Measurements from ENCODE around the gene COX11.
A peak's percentile ranks its signal among the peaks of the same experiment; 100 is the strongest.

Gene COX11, protein sequence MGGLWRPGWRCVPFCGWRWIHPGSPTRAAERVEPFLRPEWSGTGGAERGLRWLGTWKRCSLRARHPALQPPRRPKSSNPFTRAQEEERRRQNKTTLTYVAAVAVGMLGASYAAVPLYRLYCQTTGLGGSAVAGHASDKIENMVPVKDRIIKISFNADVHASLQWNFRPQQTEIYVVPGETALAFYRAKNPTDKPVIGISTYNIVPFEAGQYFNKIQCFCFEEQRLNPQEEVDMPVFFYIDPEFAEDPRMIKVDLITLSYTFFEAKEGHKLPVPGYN

DNA sequence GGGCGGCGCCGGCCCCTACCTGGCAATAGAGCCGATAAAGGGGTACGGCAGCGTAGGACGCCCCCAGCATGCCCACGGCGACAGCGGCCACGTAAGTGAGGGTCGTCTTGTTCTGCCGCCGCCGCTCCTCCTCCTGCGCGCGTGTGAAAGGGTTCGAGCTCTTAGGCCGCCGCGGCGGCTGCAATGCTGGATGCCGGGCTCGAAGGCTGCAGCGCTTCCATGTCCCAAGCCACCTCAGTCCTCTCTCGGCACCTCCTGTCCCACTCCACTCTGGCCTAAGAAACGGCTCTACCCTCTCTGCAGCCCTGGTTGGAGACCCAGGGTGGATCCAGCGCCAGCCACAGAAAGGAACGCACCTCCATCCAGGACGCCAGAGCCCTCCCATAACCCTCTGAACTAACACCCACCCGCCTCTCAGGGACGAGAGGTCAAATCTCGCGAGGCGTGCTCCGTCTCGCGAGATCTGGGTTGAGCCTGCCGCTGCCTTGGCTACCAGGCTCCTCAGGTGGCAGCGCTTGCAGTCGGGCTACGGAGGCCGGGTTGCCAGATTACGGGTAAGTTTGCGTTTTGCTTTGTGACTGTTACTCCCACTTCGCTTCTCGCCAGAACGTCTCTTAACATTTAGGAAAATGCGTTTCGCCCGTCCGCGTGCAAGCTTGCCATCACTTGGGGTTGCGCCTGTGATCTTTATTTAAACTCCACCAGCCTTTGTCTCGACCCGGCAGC is at the start of gene COX11, which contains the start of gene STXBP4:
COX11 (minus strand) TSS at position 393 of the 726 bp plus-strand sequence; CDS start at position 385, 8 bp downstream.
STXBP4 (plus strand) TSS at position 504 of the 726 bp plus-strand sequence. CDS start 17,455 bp downstream, outside the sequence.
- Histone ChIP-seq H3K79me2 (ENCODE audit: insufficient read depth, low read length) (peaks cover 60% of the 10 kb centered on the region), H3K4me2 (ENCODE audit: low read depth, low read length, poor library complexity, severe bottlenecking) (peak within 1 kb of the TSS; percentile 83), H3K4me3 (ENCODE audit: low read length, poor library complexity, severe bottlenecking) (peak within 1 kb of the TSS; percentile 86), H2AFZ (ENCODE audit: low read length) (peak within 1 kb of the TSS; percentile 95), H3K9me3 (ENCODE audit: insufficient read depth, low read depth, low read length) (no peaks in the 10 kb centered on the region), H3K9me2 (replicated peaks; ENCODE audit: low read depth, low read length) (no peaks in the 10 kb centered on the region), H3K27me3 (ENCODE audit: insufficient read depth, low read length, poor library complexity, severe bottlenecking) (no peaks in the 10 kb centered on the region), H4K20me1 (ENCODE audit: insufficient read depth, low read length, poor library complexity, severe bottlenecking) (peaks cover 6% of the 10 kb centered on the region), H3K36me3 (ENCODE audit: insufficient read depth, low read length) (peaks cover 8% of the 10 kb centered on the region; the same call in 1 of the 2 replicates), H3K9ac (ENCODE audit: low read depth, low read length, poor library complexity, severe bottlenecking) (peak within 1 kb of the TSS; percentile 90), H3F3A (ENCODE audit: low read depth) (no peaks in the 10 kb centered on the region), H3K4me1 (ENCODE audit: insufficient read depth, low read length, poor library complexity, severe bottlenecking) (peaks cover 60% of the 10 kb centered on the region)
- no peak for TF ChIP-seq EZH2phosphoT487 (IDR thresholded peaks at IDR 0.05; ENCODE audit: borderline replicate concordance)
- TF ChIP-seq, protein P1, sequence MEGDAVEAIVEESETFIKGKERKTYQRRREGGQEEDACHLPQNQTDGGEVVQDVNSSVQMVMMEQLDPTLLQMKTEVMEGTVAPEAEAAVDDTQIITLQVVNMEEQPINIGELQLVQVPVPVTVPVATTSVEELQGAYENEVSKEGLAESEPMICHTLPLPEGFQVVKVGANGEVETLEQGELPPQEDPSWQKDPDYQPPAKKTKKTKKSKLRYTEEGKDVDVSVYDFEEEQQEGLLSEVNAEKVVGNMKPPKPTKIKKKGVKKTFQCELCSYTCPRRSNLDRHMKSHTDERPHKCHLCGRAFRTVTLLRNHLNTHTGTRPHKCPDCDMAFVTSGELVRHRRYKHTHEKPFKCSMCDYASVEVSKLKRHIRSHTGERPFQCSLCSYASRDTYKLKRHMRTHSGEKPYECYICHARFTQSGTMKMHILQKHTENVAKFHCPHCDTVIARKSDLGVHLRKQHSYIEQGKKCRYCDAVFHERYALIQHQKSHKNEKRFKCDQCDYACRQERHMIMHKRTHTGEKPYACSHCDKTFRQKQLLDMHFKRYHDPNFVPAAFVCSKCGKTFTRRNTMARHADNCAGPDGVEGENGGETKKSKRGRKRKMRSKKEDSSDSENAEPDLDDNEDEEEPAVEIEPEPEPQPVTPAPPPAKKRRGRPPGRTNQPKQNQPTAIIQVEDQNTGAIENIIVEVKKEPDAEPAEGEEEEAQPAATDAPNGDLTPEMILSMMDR (conservative IDR thresholded peaks at IDR 0.05; ENCODE audit: low read length): peak; percentile 60

DNA sequence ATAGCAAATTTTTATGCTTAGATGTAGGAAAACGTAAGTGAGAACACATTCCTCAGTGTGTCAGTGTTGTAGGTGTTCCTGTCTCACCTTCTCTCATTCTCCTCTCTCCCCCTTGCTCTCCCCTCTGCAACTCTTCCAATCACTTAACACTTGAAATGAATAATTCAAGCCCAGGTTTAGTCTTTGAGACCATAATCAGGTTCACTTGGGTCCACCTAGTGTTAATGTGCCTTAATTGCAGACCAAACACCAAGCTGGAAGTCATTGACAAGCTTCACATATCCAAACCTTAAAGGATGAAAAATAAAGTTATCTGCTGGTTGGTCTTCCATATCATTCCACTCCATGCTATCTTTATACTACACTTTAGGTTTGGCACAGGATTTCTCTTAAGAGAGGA is 37.1 kb upstream of the COX11 start:
- Histone ChIP-seq H4K20me1 (ENCODE audit: insufficient read depth, low read length, poor library complexity, severe bottlenecking) (no peaks in the 10 kb centered on the region), H3K36me3 (ENCODE audit: insufficient read depth, low read length) (no peaks in the 10 kb centered on the region; the same call in 1 of the 2 replicates), H3K9me3 (ENCODE audit: insufficient read depth, low read depth, low read length) (no peaks in the 10 kb centered on the region), H3K4me2 (ENCODE audit: low read depth, low read length, poor library complexity, severe bottlenecking) (no peak overlapping the region), H2AFZ (ENCODE audit: low read length) (no peak overlapping the region), H3F3A (ENCODE audit: low read depth) (no peaks in the 10 kb centered on the region), H3K9ac (ENCODE audit: low read depth, low read length, poor library complexity, severe bottlenecking) (no peak overlapping the region), H3K4me3 (ENCODE audit: low read length, poor library complexity, severe bottlenecking) (no peak overlapping the region), H3K27me3 (ENCODE audit: insufficient read depth, low read length, poor library complexity, severe bottlenecking) (no peaks in the 10 kb centered on the region), H3K79me2 (ENCODE audit: insufficient read depth, low read length) (no peaks in the 10 kb centered on the region), H3K9me2 (replicated peaks; ENCODE audit: low read depth, low read length) (no peaks in the 10 kb centered on the region), H3K4me1 (ENCODE audit: insufficient read depth, low read length, poor library complexity, severe bottlenecking) (peaks cover 7% of the 10 kb centered on the region)
- TF ChIP-seq EZH2phosphoT487 (IDR thresholded peaks at IDR 0.05; ENCODE audit: borderline replicate concordance): no peak
- TF ChIP-seq, protein P1 (conservative IDR thresholded peaks at IDR 0.05; ENCODE audit: low read length): peak; percentile 71

DNA sequence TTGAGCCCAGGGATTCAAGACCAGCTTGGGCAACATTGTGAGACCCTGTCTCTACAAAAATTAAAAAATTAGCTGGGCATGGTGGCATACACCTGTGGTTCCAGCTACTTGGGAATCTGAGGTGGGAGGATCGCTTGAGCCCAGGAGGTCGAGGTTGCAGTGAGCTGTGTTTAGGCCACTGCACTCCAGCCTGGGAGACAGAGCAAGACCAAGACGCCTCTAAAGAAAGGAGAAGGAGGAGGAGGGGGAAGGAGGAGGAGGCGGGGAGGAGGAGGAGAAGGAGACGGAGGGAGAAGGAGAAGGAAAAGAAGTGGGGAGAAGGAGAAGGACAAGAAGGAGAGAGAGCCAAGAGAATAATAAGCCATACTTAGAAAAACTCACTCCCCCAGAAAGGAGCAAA is 36.0 kb upstream of the COX11 start:
- H3K4me2 ChIP-seq (ENCODE audit: low read depth, low read length, poor library complexity, severe bottlenecking): no peak overlapping the region
- no peaks in the 10 kb centered on the region for H3K9me2 ChIP-seq (replicated peaks; ENCODE audit: low read depth, low read length)
- no peaks in the 10 kb centered on the region for H3F3A ChIP-seq (ENCODE audit: low read depth)
- H3K27me3 ChIP-seq (ENCODE audit: insufficient read depth, low read length, poor library complexity, severe bottlenecking): no peaks in the 10 kb centered on the region
- no peaks in the 10 kb centered on the region; the same call in 1 of the 2 replicates for H3K36me3 ChIP-seq (ENCODE audit: insufficient read depth, low read length)
- H2AFZ ChIP-seq (ENCODE audit: low read length): no peak overlapping the region
- no peaks in the 10 kb centered on the region for H3K9me3 ChIP-seq (ENCODE audit: insufficient read depth, low read depth, low read length)
- no peak overlapping the region for H3K4me3 ChIP-seq (ENCODE audit: low read length, poor library complexity, severe bottlenecking)
- TF ChIP-seq, protein P1 (conservative IDR thresholded peaks at IDR 0.05; ENCODE audit: low read length): no peak
- TF ChIP-seq EZH2phosphoT487 (IDR thresholded peaks at IDR 0.05; ENCODE audit: borderline replicate concordance): no peak
- no peaks in the 10 kb centered on the region for H3K79me2 ChIP-seq (ENCODE audit: insufficient read depth, low read length)
- H3K4me1 ChIP-seq (ENCODE audit: insufficient read depth, low read length, poor library complexity, severe bottlenecking): peaks cover 7% of the 10 kb centered on the region
- no peak overlapping the region for H3K9ac ChIP-seq (ENCODE audit: low read depth, low read length, poor library complexity, severe bottlenecking)
- H4K20me1 ChIP-seq (ENCODE audit: insufficient read depth, low read length, poor library complexity, severe bottlenecking): no peaks in the 10 kb centered on the region
